ENCODE data around the gene PACS2.

DNA sequence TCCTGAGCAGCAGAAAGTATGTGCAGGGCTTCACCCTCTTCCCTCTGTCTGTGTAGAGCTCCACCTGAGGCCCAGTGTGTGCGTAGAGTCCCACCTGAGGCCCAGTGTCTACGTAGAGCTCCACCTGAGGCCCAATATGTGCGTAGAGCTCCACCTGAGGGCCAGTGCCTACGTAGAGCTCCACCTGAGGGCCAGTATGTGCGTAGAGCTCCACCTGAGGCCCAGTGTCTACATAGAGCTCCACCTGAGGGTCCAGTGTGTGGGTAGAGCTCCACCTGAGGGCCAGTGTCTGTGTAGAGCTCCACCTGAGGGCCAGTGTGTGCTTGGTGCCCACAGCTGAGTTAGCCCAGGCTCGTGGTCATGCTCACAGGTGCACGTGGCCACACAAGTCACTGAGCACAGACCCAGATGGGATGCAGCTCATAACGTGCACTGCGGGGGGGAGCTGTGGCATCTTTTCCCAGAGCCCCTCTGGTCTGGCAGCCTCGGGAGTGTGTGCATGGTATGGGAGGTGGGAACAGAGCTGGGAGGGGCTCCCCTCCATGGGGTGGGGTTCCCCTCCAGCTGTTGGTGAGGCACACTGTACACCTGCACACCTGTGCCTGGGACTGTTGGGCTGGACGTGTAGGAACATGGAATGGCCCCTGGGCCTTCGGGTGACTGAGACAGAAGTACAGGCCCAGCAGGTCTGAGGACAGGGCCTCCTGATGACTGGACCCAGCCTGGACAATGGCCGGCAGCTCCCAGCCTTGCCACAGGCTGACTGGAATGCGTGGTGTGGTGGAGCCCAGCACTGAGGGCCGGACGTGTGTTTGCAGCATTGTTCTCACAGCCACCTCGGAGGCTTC is 20.1 kb downstream of the PACS2 start:
- no peak for TF ChIP-seq CTCF (IDR thresholded peaks at IDR 0.05)
- TF ChIP-seq EZH2 (IDR thresholded peaks at IDR 0.05; ENCODE audit: borderline replicate concordance, insufficient read depth, low read depth, low read length, poor library complexity, severe bottlenecking): no peak
